Motor neuron (in vitro differentiated cells): ENCODE data around the gene PGLYRP3. TPM values are rescaled to one million over a fixed set of nuclear protein-coding genes. Genes with fewer than 3 reads are reported as not detected.
A peak's percentile ranks its signal among the peaks of the same experiment; 100 is the strongest.

ENCODE experiments used
- ATAC-seq, 8 experiments: fragments of 200-7000 bp; cut with Tn5 transposase; replicated peaks in 6 of 8; 2 replicates each; pipeline ENCODE4 v1.8.0; 2021; ENCODE audit warnings: mild to moderate bottlenecking in 8 of 8, moderate library complexity in 8 of 8
- H3K27ac ChIP-seq, 2 donors: fragments of 250-450 bp; sonication (Bioruptor Pico); 2 replicates each; pipeline ENCODE4 v1.9.0; 2021; ENCODE audit warnings: antibody characterized with exemption in 2 of 2, mild to moderate bottlenecking in 2 of 2, moderate library complexity in 1 of 2
- H3K4me1 ChIP-seq, 2 donors: fragments of 250-450 bp; sonication (Bioruptor Pico); replicated peaks in 1 of 2; 2 replicates each; pipeline ENCODE4 v1.6.1; 2021; ENCODE audit warnings: antibody characterized with exemption in 2 of 2, mild to moderate bottlenecking in 2 of 2, moderate library complexity in 1 of 2
- H3K4me3 ChIP-seq, 5 donors: fragments of 250-450 bp; sonication (Bioruptor Pico); 2 replicates each; pipeline ENCODE4 v1.9.0; 2021; ENCODE audit warnings: antibody characterized with exemption in 5 of 5, mild to moderate bottlenecking in 5 of 5, moderate library complexity in 4 of 5
- WGBS, 10 experiments: fragments of 450-650 bp; shearing (Covaris generic); methylation state at CpG; one replicate each; pipeline ENCODE4 v1.0.0; 2022; 5-methylcytosine and 5-hydroxymethylcytosine counted together
- in situ Hi-C, 9 experiments: fragments of 400-800 bp; cut with MboI; loops; one replicate each; pipeline ENCODE4 v1.15.0; 2021; ENCODE audit warnings: low sequenced_read_pairs in 9 of 9, low pct_unique_long_range_greater_than_20kb in 2 of 9; ENCODE audit not compliant: unreplicated experiment in 9 of 9
- total RNA-seq, 8 experiments: library from RNA; unstranded; fragments of 300-600 nt; gene quantifications; 2 replicates each; pipeline versions ENCODE4 v1.2.3 to v1.2.4, GENCODE V29; 2022

The PGLYRP3 gene
- total RNA-seq, 8 experiments from 2014 or later = not detected

DNA sequence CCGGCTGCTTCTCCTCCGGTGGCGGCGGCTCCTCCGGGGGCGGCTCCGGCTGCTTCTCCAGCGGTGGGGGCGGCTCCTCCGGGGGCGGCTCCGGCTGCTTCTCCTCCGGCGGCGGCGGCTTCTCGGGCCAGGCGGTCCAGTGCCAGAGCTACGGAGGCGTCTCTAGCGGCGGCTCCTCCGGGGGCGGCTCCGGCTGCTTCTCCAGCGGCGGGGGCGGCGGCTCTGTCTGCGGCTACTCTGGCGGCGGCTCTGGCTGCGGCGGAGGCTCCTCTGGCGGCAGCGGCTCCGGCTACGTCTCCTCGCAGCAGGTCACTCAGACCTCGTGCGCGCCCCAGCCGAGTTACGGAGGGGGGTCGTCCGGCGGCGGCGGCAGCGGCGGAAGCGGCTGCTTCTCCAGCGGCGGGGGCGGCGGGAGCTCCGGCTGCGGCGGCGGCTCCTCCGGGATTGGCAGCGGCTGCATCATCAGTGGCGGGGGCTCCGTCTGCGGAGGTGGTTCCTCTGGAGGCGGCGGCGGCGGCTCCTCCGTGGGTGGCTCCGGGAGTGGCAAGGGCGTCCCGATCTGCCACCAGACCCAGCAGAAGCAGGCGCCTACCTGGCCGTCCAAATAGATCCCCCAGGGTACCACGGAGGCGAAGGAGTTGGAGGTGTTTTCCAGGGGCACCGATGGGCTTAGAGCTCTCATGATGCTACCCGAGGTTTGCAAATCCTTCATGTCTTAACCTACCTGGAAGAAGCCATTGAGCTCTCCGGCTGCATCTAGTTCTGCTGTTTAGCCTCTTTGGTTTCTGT is 51.3 kb downstream of the PGLYRP3 start:
- in situ Hi-C loops = no loop called here
- ATAC-seq = peak; percentile 78 to 94 (median 82)
- 0 to 50% (median 0%) methylated on average over 1 to 7 of the region's 80 CpGs; no CpG with 5 or more reads in 5 of the 10 experiments for WGBS, 10 experiments
- Histone ChIP-seq H3K4me3 (peak overlapping the region; percentile 34 to 71 (median 42)), H3K4me1 (peaks cover 3 to 5% of the 10 kb centered on the region in 2 donors), H3K27ac (no peak overlapping the region)

DNA sequence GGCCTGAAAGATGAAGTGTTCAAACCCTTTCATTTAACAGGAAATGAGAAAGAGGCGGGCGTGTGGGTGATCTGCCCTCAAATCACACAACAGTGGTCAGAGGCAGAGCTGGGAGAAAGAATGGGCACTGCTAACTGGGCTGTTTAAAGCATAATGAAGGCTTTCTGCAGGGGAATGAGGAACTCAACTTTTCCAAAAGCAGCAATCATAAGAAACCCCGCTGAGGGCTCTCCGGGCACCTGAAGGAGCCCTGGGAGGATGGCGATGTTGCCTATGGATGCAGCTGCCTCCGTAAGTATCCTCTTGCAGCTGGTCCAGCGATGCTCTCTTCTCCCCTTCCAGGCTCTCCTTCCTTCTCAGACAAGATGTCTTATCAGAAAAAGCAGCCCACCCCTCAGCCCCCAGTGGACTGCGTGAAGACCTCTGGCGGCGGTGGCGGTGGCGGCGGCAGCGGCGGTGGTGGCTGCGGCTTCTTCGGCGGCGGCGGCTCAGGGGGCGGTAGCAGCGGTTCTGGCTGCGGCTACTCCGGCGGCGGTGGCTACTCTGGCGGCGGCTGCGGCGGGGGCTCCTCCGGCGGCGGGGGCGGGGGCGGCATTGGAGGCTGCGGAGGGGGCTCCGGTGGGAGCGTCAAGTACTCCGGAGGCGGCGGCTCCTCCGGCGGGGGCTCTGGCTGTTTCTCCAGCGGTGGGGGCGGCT is 52.0 kb downstream of the PGLYRP3 start:
- no peak overlapping the region for H3K27ac ChIP-seq
- peak in 6 of 8 experiments; percentile 37 to 77 (median 72) for ATAC-seq
- H3K4me1 ChIP-seq = peaks cover 3 to 5% of the 10 kb centered on the region in 2 donors
- 7 to 80% (median 35%) methylated on average over 1 to 14 of the region's 45 CpGs; no CpG with 5 or more reads in 2 of the 10 experiments for WGBS, 10 experiments
- H3K4me3 ChIP-seq = peak overlapping the region; percentile 34 to 71 (median 42)
- in situ Hi-C loops = no loop called here

DNA sequence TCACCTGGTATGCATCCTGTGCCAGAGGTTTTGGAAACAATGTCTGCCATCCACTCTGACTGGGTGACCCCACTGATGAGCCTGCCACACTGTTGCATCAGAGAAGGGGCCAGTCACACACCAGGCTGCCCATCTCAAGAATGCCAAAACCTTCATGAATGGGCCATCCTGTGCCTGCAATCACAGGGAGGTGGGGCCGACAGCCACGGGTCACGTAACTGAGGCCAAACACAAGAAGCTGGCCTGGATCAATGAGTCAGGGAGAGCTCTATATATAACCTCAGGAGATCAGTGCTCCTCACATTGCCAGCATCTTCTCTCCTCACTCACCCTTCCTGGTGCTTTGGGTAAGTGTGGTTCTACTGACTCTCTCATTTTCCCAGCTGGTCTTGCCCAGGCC is 53.4 kb downstream of the PGLYRP3 start, which contains the start of gene LORICRIN:
Gene LORICRIN, plus strand, starts transcription at position 301 of the 400 bp plus-strand sequence. CDS start 1,263 bp downstream, outside the sequence.
- peak within 1 kb of the TSS in 2 of 5 donors; percentile 42 to 71 for H3K4me3 ChIP-seq
- ATAC-seq = no peak
- in situ Hi-C loops = no loop called here
- no peak within 1 kb of the TSS for H3K27ac ChIP-seq
- 0 to 90% (median 83%) methylated on average over 1 to 3 of the region's 3 CpGs; no CpG with 5 or more reads in 5 of the 10 experiments for WGBS, 10 experiments
- peaks cover 3 to 5% of the 10 kb centered on the region in 2 donors for H3K4me1 ChIP-seq

DNA sequence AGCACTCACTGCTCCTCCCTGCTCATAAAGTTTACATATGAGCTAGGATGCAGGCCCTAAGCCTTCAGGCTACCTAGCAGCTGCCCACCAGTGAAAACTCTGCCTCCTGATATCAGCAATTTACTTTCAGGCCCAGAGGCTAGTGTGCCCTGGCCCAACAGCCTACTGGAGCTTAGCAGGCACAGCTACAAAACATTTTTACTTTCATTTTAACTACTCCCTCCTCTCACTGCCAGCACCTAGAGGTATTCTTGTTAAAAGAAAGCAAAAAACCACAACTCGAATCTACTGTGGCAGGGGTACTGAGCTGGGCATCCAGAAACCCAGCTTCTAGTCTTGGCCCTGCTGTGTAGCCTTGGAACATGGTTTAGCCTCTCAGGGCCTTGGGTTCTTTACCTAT is 59.1 kb downstream of the PGLYRP3 start:
- Histone ChIP-seq H3K4me1 (no peaks in the 10 kb centered on the region), H3K27ac (no peak overlapping the region), H3K4me3 (no peak overlapping the region)
- in situ Hi-C loops = no loop called here
- 10 to 33% (median 16%) methylated on average over 1 of the region's 1 CpG; no CpG with 5 or more reads in 6 of the 10 experiments for WGBS, 10 experiments
- no peak for ATAC-seq

DNA sequence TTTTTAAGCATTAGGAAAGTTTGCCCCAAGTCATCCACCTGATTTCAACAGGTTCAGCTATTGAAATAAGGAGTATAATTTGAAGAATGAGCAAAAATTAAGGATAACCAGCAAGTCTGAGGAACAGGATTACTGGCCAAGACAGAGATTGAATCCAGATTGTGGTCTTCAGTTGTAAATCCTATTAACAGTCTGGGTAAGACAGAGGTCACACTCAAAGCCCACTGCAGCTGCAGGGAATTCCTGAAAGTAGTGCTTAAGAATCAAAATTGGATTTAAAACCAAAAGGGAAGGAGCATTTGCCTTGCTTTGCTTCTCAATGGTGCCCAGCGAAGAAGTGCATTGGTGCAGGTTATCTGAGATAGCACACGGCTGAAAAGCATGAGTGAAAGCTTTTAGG is 59.7 kb downstream of the PGLYRP3 start:
- no peak for ATAC-seq
- H3K4me3 ChIP-seq = no peak overlapping the region
- in situ Hi-C loops = no loop called here
- H3K4me1 ChIP-seq = no peaks in the 10 kb centered on the region
- no peak overlapping the region for H3K27ac ChIP-seq
- WGBS, 10 experiments = 0 to 71% (median 14%) methylated on average over 1 to 2 of the region's 2 CpGs; no CpG with 5 or more reads in 3 of the 10 experiments

DNA sequence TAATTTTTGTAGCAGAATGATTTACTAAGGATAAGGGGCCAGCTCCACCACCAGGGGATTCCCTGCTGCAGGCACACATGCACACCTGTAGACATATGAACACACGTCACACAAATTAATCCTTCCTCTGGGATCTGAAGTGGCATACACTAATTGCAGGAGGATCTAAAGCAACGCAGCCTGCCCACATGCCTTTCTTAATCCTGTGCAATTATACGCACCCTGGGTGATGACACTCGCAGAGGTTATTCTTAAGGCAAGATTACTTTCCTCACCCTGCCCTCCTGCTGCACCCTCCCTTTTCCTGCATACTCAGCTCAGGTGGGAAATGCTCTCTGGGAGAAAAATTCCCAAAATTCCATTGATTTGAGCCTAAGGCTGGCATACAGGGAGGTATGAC is 60.8 kb downstream of the PGLYRP3 start:
- Histone ChIP-seq H3K4me1 (no peaks in the 10 kb centered on the region), H3K27ac (no peak overlapping the region), H3K4me3 (no peak overlapping the region)
- 0 to 80% (median 63%) methylated on average over 1 to 4 of the region's 4 CpGs; no CpG with 5 or more reads in 2 of the 10 experiments for WGBS, 10 experiments
- in situ Hi-C loops = no loop called here
- ATAC-seq = no peak

DNA sequence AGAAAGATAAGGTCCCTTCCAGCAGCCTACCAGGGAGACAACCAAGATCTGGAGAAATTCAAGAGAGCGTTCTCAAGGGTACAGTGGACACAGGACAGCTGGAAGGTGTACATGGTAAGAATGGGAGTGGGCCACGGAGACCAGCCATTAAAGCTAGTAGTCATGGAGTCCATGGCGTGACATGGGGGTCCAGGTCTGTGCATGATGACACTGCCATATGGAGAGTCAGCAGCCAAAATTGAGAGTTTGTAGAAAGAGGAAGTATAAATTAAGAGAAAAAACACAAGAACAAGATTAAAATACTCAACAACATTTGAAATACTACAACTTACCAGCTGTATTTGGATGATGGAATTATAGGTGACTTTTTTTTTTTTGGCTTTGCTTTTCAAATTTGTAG is 61.2 kb downstream of the PGLYRP3 start:
- 0 to 89% (median 70%) methylated on average over 1 to 3 of the region's 3 CpGs; no CpG with 5 or more reads in 2 of the 10 experiments for WGBS, 10 experiments
- in situ Hi-C loops = no loop called here
- Histone ChIP-seq H3K4me1 (no peaks in the 10 kb centered on the region), H3K4me3 (no peak overlapping the region), H3K27ac (no peak overlapping the region)
- ATAC-seq = no peak

GRCh38 chr1:153251087-153251486 is 61.7 kb downstream of the PGLYRP3 start:
- WGBS, 10 experiments = 19 to 100% (median 55%) methylated on average over 1 to 2 of the region's 2 CpGs; no CpG with 5 or more reads in 3 of the 10 experiments
- H3K4me1 ChIP-seq = no peaks in the 10 kb centered on the region
- no peak overlapping the region for H3K4me3 ChIP-seq
- no peak overlapping the region for H3K27ac ChIP-seq
- ATAC-seq = no peak
- in situ Hi-C loops = no loop called here

- in situ Hi-C loops = no loop called here
Measured at GRCh38 chr1:153250166-153250565, 62.6 kb downstream of the PGLYRP3 start.

GRCh38 chr1:153248176-153248879 is 64.4 kb downstream of the PGLYRP3 start:
- no peak overlapping the region for H3K27ac ChIP-seq
- ATAC-seq = no peak
- no peak overlapping the region for H3K4me3 ChIP-seq
- no peaks in the 10 kb centered on the region for H3K4me1 ChIP-seq
- 0 to 69% (median 43%) methylated on average over 1 to 5 of the region's 5 CpGs; no CpG with 5 or more reads in 1 of the 10 experiments for WGBS, 10 experiments
- in situ Hi-C loops = no loop called here

More at GRCh38 chr1:153250166-153250565, 62.6 kb downstream of the PGLYRP3 start:
- 0 to 75% (median 43%) methylated on average over 1 of the region's 1 CpG; no CpG with 5 or more reads in 3 of the 10 experiments for WGBS, 10 experiments
- Histone ChIP-seq H3K4me3 (no peak overlapping the region), H3K27ac (no peak overlapping the region), H3K4me1 (no peaks in the 10 kb centered on the region)
- no peak for ATAC-seq
